Fibroblast of peridontal ligament (primary cell): ENCODE data around the gene TAF1D.

Experiments used
- DNase-seq: peaks from one replicate; pipeline ENCODE4 v3.0.0-alpha.2; 2010; ENCODE audit errors: extremely low read depth

Gene TAF1D

GRCh38 chr11:93720522-93720921 lies 20.8 kb downstream of the TAF1D start:
- no peak for DNase-seq

- DNase-seq: no peak
These were observed 22.0 kb downstream of the TAF1D start for GRCh38 chr11:93719310-93719709.

GRCh38 chr11:93718057-93718563 lies 23.2 kb downstream of the TAF1D start:
- no peak for DNase-seq

- no peak for DNase-seq
These were observed 23.8 kb downstream of the TAF1D start for GRCh38 chr11:93717501-93717900.

- no peak for DNase-seq
These were observed 25.4 kb downstream of the TAF1D start for GRCh38 chr11:93715797-93716396.

- no peak for DNase-seq
These were observed 28.6 kb downstream of the TAF1D start for GRCh38 chr11:93712678-93713077.

- no peak for DNase-seq
These were observed 31.1 kb downstream of the TAF1D start for GRCh38 chr11:93710239-93710638.

GRCh38 chr11:93704237-93704636 lies 37.1 kb downstream of the TAF1D start:
- no peak for DNase-seq

- peak; percentile 8 for DNase-seq
These were observed 40.5 kb downstream of the TAF1D start for GRCh38 chr11:93700830-93701229.

- no peak for DNase-seq
These were observed 43.7 kb downstream of the TAF1D start for GRCh38 chr11:93697611-93698010.

- no peak for DNase-seq
These were observed 46.7 kb downstream of the TAF1D start for GRCh38 chr11:93694557-93694956.

GRCh38 chr11:93694109-93694508 lies 47.2 kb downstream of the TAF1D start:
- no peak for DNase-seq

- DNase-seq: no peak
These were observed 52.1 kb downstream of the TAF1D start for GRCh38 chr11:93689240-93689639.

GRCh38 chr11:93686812-93687211 lies 54.5 kb downstream of the TAF1D start:
- peak; percentile 74 for DNase-seq

- no peak for DNase-seq
These were observed 55.1 kb downstream of the TAF1D start for GRCh38 chr11:93686226-93686625.
